Retina (tissue), 1 donor: Measurements from ENCODE around the gene MED23.

Experiments
- DNase-seq: peaks from one replicate; pipeline ENCODE4 v3.0.0-alpha.2; 2016

MED23 gene

GRCh38 chr6:131627724-131628682, at the start of gene MED23:
TSS of gene MED23 (minus strand) at chr6:131628242. CDS start at chr6:131628049, 193 bp downstream.
- DNase-seq: peak; percentile 99

DNA sequence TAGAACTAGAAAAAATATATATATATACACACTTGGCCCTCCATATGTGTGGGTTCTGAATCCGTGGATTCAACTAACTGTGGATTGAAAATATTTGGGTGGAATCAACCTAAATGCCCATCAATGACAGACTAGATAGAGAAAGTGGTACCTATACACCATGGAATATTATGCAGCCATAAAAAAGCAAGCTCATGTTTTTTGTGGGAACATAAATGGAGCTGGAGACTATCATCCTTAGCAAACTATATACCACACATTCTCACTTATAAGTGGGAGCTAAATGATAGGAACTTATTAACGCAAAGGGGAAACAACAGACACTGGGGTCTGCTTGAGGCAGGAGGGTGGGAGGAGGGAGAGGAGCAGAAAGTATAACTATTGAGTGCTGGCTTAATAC, 45.1 kb upstream of the MED23 start:
- no peak for DNase-seq

GRCh38 chr6:131669891-131670290, 41.8 kb upstream of the MED23 start:
- DNase-seq: no peak

DNA sequence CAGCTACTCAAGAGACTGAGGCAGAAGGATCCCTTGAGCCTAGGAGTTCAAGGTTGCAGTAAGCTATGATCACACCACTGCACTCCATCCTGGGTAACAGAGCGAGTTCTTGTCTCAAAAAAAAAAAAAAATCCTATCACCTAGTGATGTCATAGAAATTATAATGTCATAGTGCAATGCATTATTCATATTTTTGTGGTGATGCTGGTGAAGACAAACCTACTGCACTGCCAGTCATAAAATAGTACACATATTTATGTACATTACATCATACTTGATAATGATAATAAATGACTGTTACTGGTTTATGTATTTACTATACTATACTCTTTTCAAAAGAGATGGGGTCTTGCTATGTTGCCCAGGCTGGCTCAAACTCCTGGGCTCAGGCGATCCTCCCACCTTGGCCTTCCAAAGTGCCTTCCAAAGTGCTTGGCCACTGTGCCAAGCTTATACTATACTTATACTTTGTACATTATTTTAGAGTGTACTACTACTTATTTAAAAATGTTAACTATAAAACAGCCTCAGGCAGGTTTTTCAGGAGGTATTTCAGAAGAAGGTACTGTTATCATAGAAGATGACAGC, 35.6 kb upstream of the MED23 start:
- no peak for DNase-seq

- DNase-seq: no peak
These were observed 32.2 kb upstream of the MED23 start for GRCh38 chr6:131660195-131660594.

DNA sequence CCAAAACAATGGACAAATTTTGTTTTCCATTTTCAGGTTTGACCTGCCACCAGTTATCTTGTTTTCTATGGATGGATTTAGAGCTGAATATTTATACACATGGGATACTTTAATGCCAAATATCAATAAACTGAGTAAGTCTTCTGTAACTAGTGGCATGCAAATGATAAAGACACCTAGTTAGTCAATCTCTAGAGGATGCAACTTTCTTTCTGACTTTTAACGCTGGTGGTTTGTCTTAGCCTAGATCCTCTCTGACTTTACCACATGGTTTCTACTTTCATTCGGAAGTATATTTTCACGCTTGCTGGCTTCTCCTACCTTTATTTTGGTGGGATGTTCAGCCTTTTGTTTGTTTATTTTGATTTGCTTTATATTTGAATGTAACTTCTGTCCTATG, 30.2 kb upstream of the MED23 start:
- DNase-seq: no peak

DNA sequence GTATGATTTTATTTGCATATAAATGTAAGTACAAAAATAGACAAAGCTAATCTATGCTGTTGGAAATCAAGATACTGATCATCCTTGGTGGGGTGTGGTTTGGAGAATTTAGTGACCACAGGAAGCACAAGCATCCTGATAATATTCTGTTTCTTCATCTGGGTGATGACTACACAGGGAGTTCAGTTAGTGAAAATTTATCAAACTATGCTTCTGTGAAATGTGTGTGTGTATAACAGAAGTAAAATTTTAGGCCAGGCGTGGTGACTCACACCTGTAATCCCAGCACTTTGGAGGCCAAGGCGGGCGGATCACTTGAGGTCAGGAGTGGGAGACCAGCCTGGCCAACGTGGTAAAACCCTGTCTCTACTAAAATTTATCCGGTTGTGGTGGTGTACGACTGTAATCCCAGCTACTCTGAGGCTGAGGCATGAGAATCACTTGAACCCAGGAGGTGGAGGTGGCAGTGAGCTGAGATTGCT, 29.6 kb upstream of the MED23 start:
- DNase-seq: no peak

GRCh38 chr6:131657222-131657621, 29.2 kb upstream of the MED23 start:
- DNase-seq: no peak

DNA sequence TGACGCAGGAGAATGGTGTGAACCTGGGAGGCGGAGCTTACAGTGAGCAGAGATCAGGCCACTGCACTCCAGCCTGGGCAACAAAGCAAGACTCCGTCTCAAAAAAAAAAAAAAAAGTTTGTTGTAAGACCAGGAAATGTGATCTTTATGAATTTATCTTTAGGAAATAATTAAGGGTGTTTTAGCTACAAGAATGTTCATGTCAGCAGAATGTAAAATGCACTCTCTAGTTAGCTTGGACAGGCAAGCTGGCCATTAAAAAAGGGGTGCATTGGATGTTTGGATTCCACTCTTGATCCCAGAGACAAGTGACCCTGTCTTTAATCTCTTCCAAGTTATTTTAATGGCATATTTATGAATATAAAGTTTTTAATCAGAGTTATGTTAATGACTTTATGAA, 28.6 kb upstream of the MED23 start:
- no peak for DNase-seq

DNA sequence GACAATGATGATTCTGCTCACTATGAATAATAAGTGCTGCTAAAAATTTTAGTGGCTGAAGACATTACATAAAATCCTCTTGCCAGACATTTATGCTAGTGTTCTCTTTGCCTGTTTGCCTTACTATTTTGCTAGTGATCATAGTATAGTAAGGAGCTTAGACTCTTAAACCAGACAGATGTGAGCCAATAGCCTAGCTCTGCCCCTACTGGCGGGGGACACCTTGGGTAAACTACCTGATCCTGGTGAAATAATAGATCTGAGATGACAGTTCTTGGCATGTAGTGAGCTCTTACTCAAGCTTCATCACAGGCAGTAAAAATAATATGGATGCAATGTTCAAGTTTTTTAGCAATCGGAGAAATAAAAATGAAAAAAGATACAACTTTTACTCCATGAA, 27.9 kb upstream of the MED23 start:
- no peak for DNase-seq

DNA sequence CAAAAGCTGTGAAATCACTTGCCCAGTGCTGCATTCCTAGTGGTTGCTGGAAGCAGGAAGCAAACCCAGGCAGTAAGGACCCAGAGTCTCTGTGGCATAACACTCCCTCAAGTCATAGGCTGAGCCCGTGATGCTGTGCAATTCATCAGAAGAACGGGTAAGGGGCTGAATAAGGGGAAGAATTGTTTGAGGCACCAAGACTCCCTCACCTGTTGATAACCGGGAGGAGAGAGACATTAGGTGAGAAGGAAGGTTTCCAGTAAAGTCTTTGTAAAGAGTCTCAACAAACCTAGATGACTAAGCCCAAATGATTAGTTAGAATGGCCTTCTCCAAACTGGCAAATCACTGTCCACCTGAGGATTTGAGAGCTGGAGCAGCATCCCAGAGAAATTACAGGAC, 27.3 kb upstream of the MED23 start:
- DNase-seq: no peak

DNA sequence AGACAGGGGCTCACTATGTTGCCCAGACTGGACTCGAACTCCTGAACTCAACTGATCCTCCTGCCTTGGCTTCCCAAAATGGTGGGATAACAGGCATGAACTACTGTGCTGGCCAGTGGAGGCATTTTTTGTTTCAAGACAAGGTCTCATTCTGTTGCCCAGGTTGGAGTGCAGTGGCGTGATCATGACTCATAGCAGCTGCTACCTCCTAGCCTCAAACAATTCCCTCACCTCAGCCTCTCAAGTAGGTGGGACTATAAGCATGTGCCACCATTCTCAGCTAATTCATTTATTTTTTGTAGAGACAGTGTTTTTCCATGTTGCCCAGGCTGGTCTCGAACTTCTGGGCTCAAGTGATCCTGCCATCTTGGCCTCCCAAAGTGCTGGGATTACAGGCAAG, 26.3 kb upstream of the MED23 start:
- no peak for DNase-seq

DNA sequence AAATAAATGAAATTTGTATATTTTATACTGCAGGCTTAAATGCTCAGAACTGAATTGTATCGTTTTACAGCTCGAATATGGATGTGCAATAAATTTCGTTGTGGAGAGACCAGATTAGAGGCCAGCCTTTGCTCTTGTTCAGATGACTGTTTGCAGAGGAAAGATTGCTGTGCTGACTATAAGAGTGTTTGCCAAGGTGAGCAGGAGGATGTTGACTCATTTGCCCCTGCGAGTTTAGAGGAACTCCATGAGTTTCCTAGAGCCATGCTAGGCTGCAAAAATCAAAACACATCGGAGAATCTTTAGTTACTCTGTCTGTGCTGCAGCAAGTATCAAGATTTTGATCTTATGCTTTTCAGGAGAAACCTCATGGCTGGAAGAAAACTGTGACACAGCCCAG, 24.4 kb upstream of the MED23 start:
- DNase-seq: no peak

DNA sequence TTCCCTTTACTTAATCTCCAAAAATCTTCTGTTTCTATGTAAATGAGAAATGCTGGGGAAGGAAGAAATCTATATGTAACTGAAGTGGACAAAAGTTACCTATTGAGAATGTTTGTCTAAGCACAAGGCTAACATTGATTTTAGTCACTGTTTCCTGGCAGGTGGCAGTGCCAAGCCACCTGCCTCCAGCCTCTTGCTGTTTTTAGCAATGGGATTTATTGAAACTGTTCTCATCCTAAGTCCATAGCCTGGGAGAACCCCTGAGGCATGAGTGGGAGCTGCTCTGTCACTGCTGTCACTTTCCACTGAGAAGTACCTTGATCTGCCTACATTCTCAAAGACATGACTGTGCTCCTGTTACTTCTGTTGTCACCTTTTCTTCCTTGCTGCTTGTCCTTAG, 23.7 kb upstream of the MED23 start:
- no peak for DNase-seq

- DNase-seq: no peak
These were observed 18.2 kb upstream of the MED23 start for GRCh38 chr6:131646249-131646670.

GRCh38 chr6:131645846-131646245, 17.8 kb upstream of the MED23 start:
- no peak for DNase-seq

DNA sequence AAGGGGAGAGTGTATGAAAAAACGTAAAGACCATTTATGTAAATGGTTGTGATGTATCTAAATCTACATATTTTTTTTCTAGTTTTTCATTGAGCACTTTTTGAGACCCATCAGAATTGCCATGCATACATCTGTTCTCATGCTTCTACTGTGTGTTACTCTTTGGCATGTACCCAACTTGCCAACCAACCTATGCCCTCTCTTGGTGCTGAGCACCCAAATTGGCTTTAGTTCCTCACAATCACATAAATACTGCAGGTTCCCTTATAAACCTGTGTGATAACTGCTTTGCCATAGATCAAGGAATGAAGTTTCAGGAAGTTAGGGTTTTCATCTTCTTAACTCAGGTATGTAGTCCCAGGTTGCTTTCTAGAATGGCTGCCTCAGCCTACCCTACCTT, 16.9 kb upstream of the MED23 start:
- DNase-seq: no peak

GRCh38 chr6:131643855-131644460, 15.9 kb upstream of the MED23 start:
- DNase-seq: no peak

DNA sequence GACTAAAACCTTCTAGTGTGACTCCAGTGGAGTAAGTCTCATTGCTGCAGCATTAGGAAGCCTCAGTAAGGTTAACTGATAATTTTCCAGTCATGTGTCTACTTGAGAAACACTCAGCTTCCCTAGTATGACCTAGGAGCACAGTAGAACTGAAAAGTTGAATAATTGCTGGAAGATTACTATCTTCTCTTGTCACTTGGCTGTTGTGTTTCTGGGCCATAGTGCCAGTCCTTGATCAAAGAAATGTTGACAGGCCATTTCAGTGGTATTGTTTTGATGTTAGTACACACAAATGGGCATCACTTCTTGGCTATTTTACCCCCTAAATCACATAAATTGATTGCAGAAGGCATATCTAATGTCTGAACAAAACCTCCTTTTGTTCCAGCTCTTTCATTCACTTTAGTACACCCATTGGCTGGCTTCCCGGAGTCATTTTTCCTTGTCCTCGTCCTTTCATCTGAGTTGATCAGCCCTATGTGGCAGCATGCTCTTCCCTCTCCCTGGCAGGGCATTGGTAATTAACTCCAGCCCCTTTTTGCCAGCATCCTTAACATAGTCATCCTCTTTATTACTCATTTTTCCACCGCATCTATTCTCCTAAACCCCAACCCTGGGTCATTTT, 15.1 kb upstream of the MED23 start:
- no peak for DNase-seq

DNA sequence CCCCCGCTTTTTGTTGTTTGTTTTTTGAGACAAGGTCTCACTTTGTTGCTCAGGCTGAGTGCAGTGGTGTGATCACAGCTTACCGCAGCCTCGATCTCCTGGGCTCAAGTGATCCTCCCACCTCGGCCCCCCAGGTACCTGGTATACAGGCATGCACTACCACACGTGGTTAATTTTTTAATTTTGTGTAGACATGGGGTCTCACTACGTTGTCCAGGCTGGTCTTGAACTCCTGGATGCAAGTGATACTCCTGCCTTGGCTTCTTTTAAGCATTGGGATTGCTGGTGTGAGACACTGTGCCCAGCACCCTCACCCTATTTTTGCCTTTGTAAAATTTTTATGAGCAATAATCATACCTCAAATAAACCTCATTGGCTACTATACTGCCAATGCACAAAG, 14.5 kb upstream of the MED23 start:
- DNase-seq: no peak

DNA sequence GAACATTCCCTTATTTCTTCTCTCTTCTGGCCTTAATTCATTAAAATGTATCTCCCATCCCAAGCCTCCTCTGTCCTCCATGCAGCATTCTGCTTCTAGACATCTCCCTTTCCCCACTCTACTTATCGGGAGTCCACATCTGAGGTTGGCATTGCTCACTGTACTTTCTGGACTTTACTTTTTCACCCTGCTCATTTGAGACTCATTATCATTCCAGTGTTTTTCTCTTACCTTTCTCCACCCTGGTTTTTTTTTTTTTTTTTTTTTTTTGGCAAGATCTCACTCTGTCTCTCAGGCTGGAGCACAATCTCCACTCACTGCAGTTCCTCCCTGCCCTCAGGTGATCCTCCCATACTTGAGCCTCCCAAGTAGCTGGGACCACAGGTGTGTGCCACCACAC, 13.5 kb upstream of the MED23 start:
- no peak for DNase-seq

DNA sequence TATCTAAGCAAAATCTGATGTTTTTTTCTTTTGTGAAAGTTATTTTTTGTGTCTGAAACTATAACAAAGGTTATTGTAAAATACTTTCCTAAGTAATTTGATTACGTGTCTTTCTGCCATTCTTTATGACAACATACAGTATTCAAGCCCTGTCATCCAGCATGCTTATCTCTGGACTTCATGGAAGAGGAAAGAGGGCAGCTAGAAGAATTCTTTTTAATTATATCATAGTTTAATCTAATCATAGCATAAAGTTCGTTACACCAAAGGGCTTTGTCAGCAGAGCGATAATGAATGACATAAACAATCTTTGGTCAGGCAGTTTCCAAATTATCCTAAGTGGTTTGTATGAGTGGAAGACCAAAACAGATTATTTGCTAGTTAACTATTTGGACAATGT, 12.5 kb upstream of the MED23 start:
- no peak for DNase-seq

DNA sequence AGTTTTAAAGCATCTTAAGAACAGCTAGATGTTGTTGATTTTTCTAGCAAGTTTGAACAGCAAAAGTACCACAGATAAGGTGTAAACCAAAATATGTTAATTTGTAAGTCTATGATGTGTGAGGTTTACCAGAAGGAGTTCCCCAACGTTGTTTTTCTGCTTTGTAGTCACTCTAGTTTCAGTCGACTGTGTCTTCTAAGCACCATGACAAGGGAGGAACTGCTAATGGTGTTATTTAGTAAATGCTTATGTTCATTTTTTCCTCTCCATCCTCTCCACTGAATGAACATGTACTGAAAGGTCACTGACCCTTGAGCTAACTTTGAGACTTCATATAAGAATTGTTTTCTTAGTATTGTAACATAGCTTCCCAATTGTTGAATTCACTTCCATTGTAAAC, 12.1 kb upstream of the MED23 start:
- no peak for DNase-seq
